Stomach (tissue), 9 donors: Measurements from ENCODE around the gene ZBTB43. TPM values are rescaled to one million over a fixed set of nuclear protein-coding genes. Genes with fewer than 3 reads are reported as not detected.

Experiments
- DNase-seq, 2 donors: peaks; one replicate each; pipeline versions ENCODE4 v3.0.0 to v3.0.0-alpha.2; 2013 to 2019
- H3K27ac ChIP-seq, 5 donors: fragments of 200-600 bp in 4 of 5; sonication (generic) in 4 of 5; one replicate each; pipeline ENCODE4 v1.5.1; 2013 to 2019; ENCODE audit warnings: mild to moderate bottlenecking in 1 of 5, moderate library complexity in 1 of 5
- H3K27me3 ChIP-seq, 3 donors: fragments of 200-600 bp; sonication (generic); one replicate each; pipeline ENCODE4 v1.5.1; 2017 to 2019; ENCODE audit warnings: mixed run types in 1 of 3
- H3K36me3 ChIP-seq, 4 donors: fragments of 200-600 bp; sonication (generic); 1 replicate in 3 of 4; 2 replicates in 1 of 4; pipeline ENCODE4 v1.5.1; 2016 to 2019
- H3K4me1 ChIP-seq, 4 donors: fragments of 200-600 bp; sonication (generic); one replicate each; pipeline ENCODE4 v1.5.1; 2016 to 2019
- H3K4me3 ChIP-seq, 4 donors: fragments of 200-600 bp; sonication (generic) in 3 of 4; one replicate each; pipeline ENCODE4 v1.5.1; 2016 to 2019; ENCODE audit warnings: mild to moderate bottlenecking in 1 of 4
- H3K9me3 ChIP-seq, 4 donors: fragments of 200-600 bp; sonication (generic); one replicate each; pipeline ENCODE4 v1.5.1; 2016 to 2019
- EP300 ChIP-seq: sonication (generic); formaldehyde crosslinking; IDR thresholded peaks from one replicate; pipeline ENCODE4 v1.6.1; 2017; ENCODE audit warnings: antibody characterized with exemption
- POLR2A ChIP-seq, 4 donors: fragments of 450-650 bp; IDR thresholded peaks; one replicate each; pipeline ENCODE4 v1.6.1; 2016; ENCODE audit warnings: antibody characterized with exemption in 4 of 4, control low read depth in 2 of 4, mild to moderate bottlenecking in 1 of 4, moderate library complexity in 1 of 4
- POLR2AphosphoS5 ChIP-seq, 3 donors: sonication (generic); formaldehyde crosslinking; IDR thresholded peaks; one replicate each; pipeline ENCODE4 v1.6.1; 2016; ENCODE audit warnings: antibody characterized with exemption in 3 of 3
- WGBS, 5 donors: extraction: QIAGEN DNeasy Blood & Tissue Kit in 3 of 5; methylation state at CpG; one replicate each; pipeline versions ENCODE4 v1.1.5 to v1.1.7; 2013 to 2018; 5-methylcytosine and 5-hydroxymethylcytosine counted together
- intact Hi-C: fragments of 100-400 bp; cut with DNase I; formaldehyde crosslinking; loops from one replicate; pipeline ENCODE4 v1.15.1; 2023; ENCODE audit warnings: low total_unique reads
- polyA plus RNA-seq, 3 donors: library from polyadenylated mRNA; stranded (reverse); fragments of 200-250 nt; gene quantifications; one replicate each; pipeline ENCODE4 v1.2.3, GENCODE V29; 2013
- total RNA-seq, 5 donors: library from RNA; depleted of rRNA; stranded (reverse); fragments of >200 nt; gene quantifications; one replicate each; pipeline versions ENCODE4 v1.1.0 to v1.2.3, GENCODE V29; 2014 to 2016
- TF ChIP-seq, protein P1 (sequence below), 7 experiments: fragments of 450-650 bp in 4 of 7; fragments of 200-600 bp in 3 of 7; sonication (generic) in 3 of 7; IDR thresholded peaks; one replicate each; pipeline ENCODE4 v1.5.1; 2016 to 2019; ENCODE audit warnings: antibody characterized with exemption in 7 of 7, control low read depth in 2 of 7, mild to moderate bottlenecking in 1 of 7
- donor health status: healthy with polysubstance abuse.
- donor health status: Bipolar disorder and iron deficiency.
- donor health status: healthy.

Gene ZBTB43
- total and polyA plus RNA-seq, 8 donors, result 1.8 to 114 (median 6.6) TPM

DNA sequence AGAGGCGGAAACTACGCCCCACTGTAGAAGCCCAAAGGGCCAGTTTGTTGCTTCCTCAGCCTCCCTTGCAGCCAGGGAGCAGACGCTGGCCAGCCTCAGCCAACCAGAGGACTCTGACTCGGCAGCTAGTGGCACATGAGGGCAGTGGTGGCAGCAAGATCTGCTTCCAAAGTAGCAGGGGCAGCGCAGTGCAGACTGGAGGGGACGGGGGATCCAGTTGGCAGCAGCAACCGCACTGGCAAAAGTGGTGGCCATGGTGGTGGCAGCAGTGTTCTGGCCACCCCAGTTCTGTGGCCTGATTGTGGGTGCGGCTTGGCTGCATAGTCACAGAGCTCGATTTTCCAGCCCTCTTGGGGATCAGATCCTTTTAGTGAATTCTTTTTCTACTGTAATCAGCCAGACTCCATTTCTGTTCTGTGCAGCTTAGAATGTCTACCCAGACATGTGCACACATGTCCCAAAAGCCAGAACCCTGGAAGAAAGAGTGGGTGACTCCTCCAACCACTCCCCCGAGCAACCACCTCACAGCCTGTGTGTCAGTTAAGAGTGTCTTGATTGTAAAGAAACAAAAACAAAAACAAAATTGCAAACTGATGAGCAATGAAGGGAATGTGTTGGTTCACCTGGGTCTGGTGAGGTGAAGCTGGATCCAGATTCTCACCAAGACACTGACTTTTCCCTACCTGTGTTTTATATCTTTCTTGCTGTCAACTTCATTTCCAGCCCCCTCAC lies 11.0 kb upstream of the ZBTB43 start:
- H3K27ac ChIP-seq, result no peak overlapping the region
- H3K27me3 ChIP-seq, result peaks cover 0 to 52% (median 5%) of the 10 kb centered on the region in 3 donors
- no peak overlapping the region for H3K4me3 ChIP-seq
- WGBS, 5 donors, result 73 to 79% (median 77%) methylated on average over 10 of the region's 10 CpGs
- H3K36me3 ChIP-seq, result no peaks in the 10 kb centered on the region
- no peak for DNase-seq
- peaks cover 0 to 7% (median under 1%) of the 10 kb centered on the region in 4 donors for H3K4me1 ChIP-seq
- no peak for TF ChIP-seq POLR2A (IDR thresholded peaks at IDR 0.05)
- no peak for TF ChIP-seq EP300
- TF ChIP-seq, protein P1, sequence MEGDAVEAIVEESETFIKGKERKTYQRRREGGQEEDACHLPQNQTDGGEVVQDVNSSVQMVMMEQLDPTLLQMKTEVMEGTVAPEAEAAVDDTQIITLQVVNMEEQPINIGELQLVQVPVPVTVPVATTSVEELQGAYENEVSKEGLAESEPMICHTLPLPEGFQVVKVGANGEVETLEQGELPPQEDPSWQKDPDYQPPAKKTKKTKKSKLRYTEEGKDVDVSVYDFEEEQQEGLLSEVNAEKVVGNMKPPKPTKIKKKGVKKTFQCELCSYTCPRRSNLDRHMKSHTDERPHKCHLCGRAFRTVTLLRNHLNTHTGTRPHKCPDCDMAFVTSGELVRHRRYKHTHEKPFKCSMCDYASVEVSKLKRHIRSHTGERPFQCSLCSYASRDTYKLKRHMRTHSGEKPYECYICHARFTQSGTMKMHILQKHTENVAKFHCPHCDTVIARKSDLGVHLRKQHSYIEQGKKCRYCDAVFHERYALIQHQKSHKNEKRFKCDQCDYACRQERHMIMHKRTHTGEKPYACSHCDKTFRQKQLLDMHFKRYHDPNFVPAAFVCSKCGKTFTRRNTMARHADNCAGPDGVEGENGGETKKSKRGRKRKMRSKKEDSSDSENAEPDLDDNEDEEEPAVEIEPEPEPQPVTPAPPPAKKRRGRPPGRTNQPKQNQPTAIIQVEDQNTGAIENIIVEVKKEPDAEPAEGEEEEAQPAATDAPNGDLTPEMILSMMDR (IDR thresholded peaks at IDR 0.05), result no peak
- TF ChIP-seq POLR2AphosphoS5 (IDR thresholded peaks at IDR 0.05), result no peak
- H3K9me3 ChIP-seq, result peaks cover 0 to 6% (median 3%) of the 10 kb centered on the region in 4 donors
- intact Hi-C loops, result no loop called here

DNA sequence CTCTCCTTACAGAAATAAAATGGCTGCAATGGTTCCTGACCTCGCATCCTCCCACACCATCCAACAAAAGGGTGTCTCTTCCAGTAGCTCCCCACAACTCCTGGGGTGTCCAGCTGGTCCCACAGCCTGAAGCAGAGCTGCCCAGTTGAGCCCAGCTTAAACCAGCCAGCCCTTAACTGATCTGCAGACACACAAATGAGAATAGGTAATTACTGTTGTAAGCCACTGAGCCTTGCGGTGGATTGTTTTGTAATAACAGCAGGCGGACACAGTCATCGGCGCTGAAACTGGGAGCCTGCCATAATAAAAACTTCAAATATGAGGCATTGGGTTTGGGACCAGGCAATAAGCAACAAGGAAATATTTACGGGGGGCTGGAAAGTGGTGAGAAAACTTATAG lies 10.4 kb upstream of the ZBTB43 start:
- TF ChIP-seq POLR2AphosphoS5 (IDR thresholded peaks at IDR 0.05), result no peak
- TF ChIP-seq, protein P1 (IDR thresholded peaks at IDR 0.05), result no peak
- no peak for TF ChIP-seq POLR2A (IDR thresholded peaks at IDR 0.05)
- TF ChIP-seq EP300, result no peak
- no peaks in the 10 kb centered on the region for H3K36me3 ChIP-seq
- H3K9me3 ChIP-seq, result peaks cover 0 to 6% (median 3%) of the 10 kb centered on the region in 4 donors
- peaks cover 0 to 6% (median 0%) of the 10 kb centered on the region in 4 donors for H3K4me1 ChIP-seq
- no peak overlapping the region for H3K27ac ChIP-seq
- no peak for DNase-seq
- intact Hi-C loops, result no loop called here
- peaks cover 0 to 48% (median 5%) of the 10 kb centered on the region in 3 donors for H3K27me3 ChIP-seq
- H3K4me3 ChIP-seq, result no peak overlapping the region
- 86 to 90% (median 89%) methylated on average over 6 of the region's 6 CpGs for WGBS, 5 donors

DNA sequence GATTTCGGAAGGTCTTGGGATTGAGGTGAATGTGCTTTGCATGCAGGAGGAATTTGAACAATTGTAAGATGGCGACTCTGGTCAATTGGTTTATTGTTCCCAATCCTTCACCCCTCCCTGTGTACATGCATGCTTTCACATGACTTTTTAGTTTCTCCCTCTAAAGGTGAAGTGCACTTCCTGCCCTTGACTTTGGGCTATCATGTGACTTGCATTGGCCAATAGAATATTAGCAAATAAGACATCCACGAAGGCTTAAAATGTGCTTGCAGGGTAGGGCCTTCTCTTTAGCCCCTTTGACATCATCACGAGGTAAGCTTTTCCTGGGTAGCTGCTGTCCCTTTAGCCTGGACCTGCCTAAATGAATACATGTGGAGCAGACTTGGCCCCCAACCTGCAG lies 8.1 kb upstream of the ZBTB43 start:
- peaks cover 0 to 34% (median 2%) of the 10 kb centered on the region in 3 donors for H3K27me3 ChIP-seq
- H3K9me3 ChIP-seq, result peaks cover 0 to 6% (median 3%) of the 10 kb centered on the region in 4 donors
- peaks cover 0 to 4% (median 0%) of the 10 kb centered on the region in 4 donors for H3K4me1 ChIP-seq
- no peak for DNase-seq
- TF ChIP-seq POLR2AphosphoS5 (IDR thresholded peaks at IDR 0.05), result no peak
- TF ChIP-seq, protein P1 (IDR thresholded peaks at IDR 0.05), result no peak
- TF ChIP-seq POLR2A (IDR thresholded peaks at IDR 0.05), result no peak
- no peak for TF ChIP-seq EP300
- WGBS, 5 donors, result 74 to 84% (median 76%) methylated on average over 4 of the region's 4 CpGs
- no peak overlapping the region for H3K27ac ChIP-seq
- intact Hi-C loops, result no loop called here
- no peak overlapping the region for H3K4me3 ChIP-seq
- no peaks in the 10 kb centered on the region for H3K36me3 ChIP-seq

DNA sequence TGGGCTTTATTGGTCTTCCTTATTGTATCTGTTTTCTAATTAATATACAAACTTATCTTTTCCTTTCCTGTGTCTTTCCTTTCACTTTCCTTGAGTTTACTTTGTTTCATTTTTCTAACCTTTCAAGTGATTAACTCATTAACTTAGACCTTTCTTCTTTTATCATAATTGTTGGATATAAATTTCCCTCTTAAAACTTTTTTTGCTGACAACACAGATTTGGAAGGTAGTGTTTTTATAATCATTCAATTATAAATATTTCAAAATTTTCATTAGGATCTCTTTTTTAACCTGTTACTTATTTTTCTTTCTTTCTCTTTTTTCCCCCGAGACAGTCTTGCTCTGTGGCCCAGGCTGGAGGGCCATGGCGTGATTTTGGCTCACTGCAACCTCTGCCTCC lies 6.9 kb upstream of the ZBTB43 start:
- WGBS, 5 donors, result 78 to 81% (median 80%) methylated on average over 2 of the region's 2 CpGs
- intact Hi-C loops, result no loop called here
- H3K27ac ChIP-seq, result no peak overlapping the region

More for the DNA sequence above, 6.9 kb upstream of the ZBTB43 start:
- DNase-seq, result no peak
- no peaks in the 10 kb centered on the region for H3K4me1 ChIP-seq
- H3K9me3 ChIP-seq, result peaks cover 0 to 6% (median 3%) of the 10 kb centered on the region in 4 donors
- no peak overlapping the region for H3K4me3 ChIP-seq
- H3K36me3 ChIP-seq, result no peaks in the 10 kb centered on the region
- TF ChIP-seq POLR2AphosphoS5 (IDR thresholded peaks at IDR 0.05) (no peak), POLR2A (IDR thresholded peaks at IDR 0.05) (no peak), EP300 (no peak)
- TF ChIP-seq, protein P1 (IDR thresholded peaks at IDR 0.05), result no peak
- H3K27me3 ChIP-seq, result peaks cover 0 to 23% (median 0%) of the 10 kb centered on the region in 3 donors
